WTC11 (cell line): ENCODE data around the gene STX8. TPM values are rescaled to one million over a fixed set of nuclear protein-coding genes. Genes with fewer than 3 reads are reported as not detected.

Source experiments
- ATAC-seq: fragments of 200-7000 bp; cut with Tn5 transposase; 2 replicates; pipeline ENCODE4 v1.10.0; 2021; ENCODE audit warnings: mild to moderate bottlenecking, moderate library complexity
- CTCF ChIA-PET: fragments of 300-600 bp; sonication (Branson Sonifier 250); formaldehyde crosslinking; loops from one replicate; lab custom pipeline; 2021; ENCODE audit warnings: antibody characterized with exemption; lab: Charles Lee
- POLR2A ChIA-PET: fragments of 350-600 bp; sonication (Branson Sonifier 250); formaldehyde crosslinking; loops from one replicate; lab custom pipeline; 2021; ENCODE audit warnings: antibody characterized with exemption; lab: Charles Lee
- DNase-seq: peaks from one replicate; pipeline ENCODE4 v3.0.0; 2021; ENCODE audit warnings: low spot score
- H3K27ac Mint-ChIP-seq: 2 replicates; pipeline ENCODE4 v1.8.0; 2021; ENCODE audit warnings: mixed read lengths
- H3K27me3 Mint-ChIP-seq: 2 replicates; pipeline ENCODE4 v1.8.0; 2021; ENCODE audit warnings: low read depth, mild to moderate bottlenecking, moderate library complexity, mixed read lengths
- H3K36me3 Mint-ChIP-seq: 2 replicates; pipeline ENCODE4 v1.8.0; 2021; ENCODE audit warnings: mixed read lengths
- H3K4me1 Mint-ChIP-seq: 2 replicates; pipeline ENCODE4 v1.8.0; 2022; ENCODE audit warnings: mixed read lengths
- H3K4me3 Mint-ChIP-seq: 2 replicates; pipeline ENCODE4 v1.8.0; 2021; ENCODE audit warnings: mild to moderate bottlenecking, moderate library complexity, mixed read lengths
- H3K9me3 Mint-ChIP-seq: 2 replicates; pipeline ENCODE4 v1.8.0; 2021; ENCODE audit warnings: mixed read lengths
- CREB1 ChIP-seq: sonication (generic); formaldehyde crosslinking; IDR thresholded peaks from 2 replicates; pipeline ENCODE4 v1.8.0; 2023; ENCODE audit warnings: mild to moderate bottlenecking, missing genetic modification reagents
- ESRRA ChIP-seq: sonication (generic); formaldehyde crosslinking; IDR thresholded peaks from 2 replicates; pipeline ENCODE4 v1.8.1; 2022; ENCODE audit warnings: mild to moderate bottlenecking, missing genetic modification reagents, borderline replicate concordance
- ETV6 ChIP-seq: sonication (generic); formaldehyde crosslinking; IDR thresholded peaks from 2 replicates; pipeline ENCODE4 v1.8.1; 2022; ENCODE audit warnings: mild to moderate bottlenecking, missing genetic modification reagents
- IRF2 ChIP-seq: sonication (generic); formaldehyde crosslinking; IDR thresholded peaks from 2 replicates; pipeline ENCODE4 v1.8.0; 2022; ENCODE audit warnings: low read depth, missing genetic modification reagents, borderline replicate concordance
- NFATC4 ChIP-seq: fragments of 250-450 bp; sonication (Bioruptor Pico); IDR thresholded peaks from 2 replicates; pipeline ENCODE4 v1.9.0; 2021; ENCODE audit warnings: mild to moderate bottlenecking
- NR2C2 ChIP-seq: sonication (generic); formaldehyde crosslinking; IDR thresholded peaks from 2 replicates; pipeline ENCODE4 v1.8.0; 2022; ENCODE audit warnings: mild to moderate bottlenecking, missing genetic modification reagents
- SMAD3 ChIP-seq: sonication (generic); formaldehyde crosslinking; IDR thresholded peaks from 2 replicates; pipeline ENCODE4 v1.8.0; 2022; ENCODE audit warnings: missing genetic modification reagents, mild to moderate bottlenecking, borderline replicate concordance
- ZBTB21 ChIP-seq: sonication (generic); formaldehyde crosslinking; IDR thresholded peaks from 2 replicates; pipeline ENCODE4 v1.8.1; 2023; ENCODE audit warnings: mild to moderate bottlenecking, missing genetic modification reagents, borderline replicate concordance
- ZNF138 ChIP-seq: sonication (generic); formaldehyde crosslinking; conservative IDR thresholded peaks from 2 replicates; pipeline ENCODE4 v1.8.1; 2022; ENCODE audit warnings: mild to moderate bottlenecking, moderate library complexity, missing genetic modification reagents
- ZNF219 ChIP-seq: sonication (generic); formaldehyde crosslinking; IDR thresholded peaks from 2 replicates; pipeline ENCODE4 v1.8.0; 2023; ENCODE audit warnings: missing genetic modification reagents, mild to moderate bottlenecking, borderline replicate concordance
- ZNF232 ChIP-seq: sonication (generic); formaldehyde crosslinking; IDR thresholded peaks from 2 replicates; pipeline ENCODE4 v1.8.0; 2022; ENCODE audit warnings: mild to moderate bottlenecking, missing genetic modification reagents
- ZNF263 ChIP-seq: sonication (generic); formaldehyde crosslinking; IDR thresholded peaks from 2 replicates; pipeline ENCODE4 v1.8.1; 2022; ENCODE audit warnings: low read depth, mild to moderate bottlenecking, moderate library complexity, missing genetic modification reagents
- ZNF396 ChIP-seq: fragments of 250-450 bp; sonication (Bioruptor Pico); IDR thresholded peaks from 2 replicates; pipeline ENCODE4 v1.8.0; 2021; ENCODE audit warnings: mild to moderate bottlenecking, moderate library complexity, borderline replicate concordance
- total RNA-seq: library from RNA; stranded (reverse); gene quantifications from 3 replicates; pipeline ENCODE4 v1.2.3, GENCODE V29; 2021
- TF ChIP-seq, protein P1 (sequence below): sonication (generic); formaldehyde crosslinking; IDR thresholded peaks from 2 replicates; pipeline ENCODE4 v1.8.0; 2023; ENCODE audit warnings: missing genetic modification reagents
- TF ChIP-seq, protein P2 (sequence below): sonication (generic); formaldehyde crosslinking; IDR thresholded peaks from 2 replicates; pipeline ENCODE4 v1.8.1; 2023; ENCODE audit warnings: mild to moderate bottlenecking, missing genetic modification reagents, moderate library complexity
- TF ChIP-seq, protein P3 (sequence below): fragments of 250-450 bp; sonication (Bioruptor Pico); IDR thresholded peaks from 2 replicates; pipeline ENCODE4 v1.9.0; 2021; ENCODE audit warnings: mild to moderate bottlenecking
- TF ChIP-seq, protein P4 (sequence below): sonication (generic); formaldehyde crosslinking; IDR thresholded peaks from 2 replicates; pipeline ENCODE4 v1.8.1; 2022; ENCODE audit warnings: mild to moderate bottlenecking, missing genetic modification reagents, moderate library complexity, borderline replicate concordance
- TF ChIP-seq, protein P5 (sequence below): sonication (generic); formaldehyde crosslinking; IDR thresholded peaks from 2 replicates; pipeline ENCODE4 v1.8.0; 2022; ENCODE audit warnings: mild to moderate bottlenecking, missing genetic modification reagents
- TF ChIP-seq, protein P6 (sequence below): sonication (generic); formaldehyde crosslinking; IDR thresholded peaks from 2 replicates; pipeline ENCODE4 v1.8.1; 2022; ENCODE audit warnings: missing genetic modification reagents, borderline replicate concordance
- TF ChIP-seq, protein P7 (sequence below): fragments of 250-450 bp; sonication (Bioruptor Pico); IDR thresholded peaks from 2 replicates; pipeline ENCODE4 v1.9.0; 2021; ENCODE audit warnings: moderate library complexity, mild to moderate bottlenecking, inconsistent platforms, borderline replicate concordance
- TF ChIP-seq, protein P8 (sequence below): fragments of 250-450 bp; sonication (Bioruptor Pico); IDR thresholded peaks from 2 replicates; pipeline ENCODE4 v1.8.0; 2021; ENCODE audit warnings: mild to moderate bottlenecking
- TF ChIP-seq, protein P9 (sequence below): sonication (generic); formaldehyde crosslinking; IDR thresholded peaks from 2 replicates; pipeline ENCODE4 v1.8.1; 2023; ENCODE audit warnings: mild to moderate bottlenecking, missing genetic modification reagents, moderate library complexity

Gene STX8
- total RNA-seq, 1 experiment from 2014 or later: 39.9 TPM

DNA sequence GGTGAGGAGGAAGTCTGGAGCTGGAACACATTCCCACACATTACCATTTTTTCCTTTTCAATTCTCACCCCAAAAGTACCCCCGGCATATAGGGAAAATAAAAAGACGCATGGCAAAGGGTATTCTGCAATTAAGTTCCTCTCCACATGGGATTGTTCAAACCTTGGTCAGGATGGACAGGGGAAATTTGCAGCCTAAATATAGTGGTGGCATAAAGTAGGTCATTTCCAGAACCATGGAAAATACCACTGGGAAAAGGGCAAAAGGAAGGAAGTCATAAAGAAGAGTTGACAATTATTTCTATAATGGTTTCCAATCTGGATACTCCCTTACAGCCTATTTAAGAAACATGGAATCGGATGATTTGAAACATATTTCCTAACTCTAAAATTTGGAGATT, 135.8 kb downstream of the STX8 start:
- ChIA-PET POLR2A (no interaction called here), CTCF (no interaction called here)
- Mint-ChIP-seq H3K9me3 (peaks cover 5% of the 10 kb centered on the region), H3K36me3 (peaks cover 8% of the 10 kb centered on the region), H3K27me3 (no peaks in the 10 kb centered on the region), H3K27ac (no peak overlapping the region), H3K4me1 (peaks cover 16% of the 10 kb centered on the region), H3K4me3 (no peak overlapping the region)
- TF ChIP-seq, protein P1, sequence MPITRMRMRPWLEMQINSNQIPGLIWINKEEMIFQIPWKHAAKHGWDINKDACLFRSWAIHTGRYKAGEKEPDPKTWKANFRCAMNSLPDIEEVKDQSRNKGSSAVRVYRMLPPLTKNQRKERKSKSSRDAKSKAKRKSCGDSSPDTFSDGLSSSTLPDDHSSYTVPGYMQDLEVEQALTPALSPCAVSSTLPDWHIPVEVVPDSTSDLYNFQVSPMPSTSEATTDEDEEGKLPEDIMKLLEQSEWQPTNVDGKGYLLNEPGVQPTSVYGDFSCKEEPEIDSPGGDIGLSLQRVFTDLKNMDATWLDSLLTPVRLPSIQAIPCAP (CRISPR knock-in tag): no peak
- TF ChIP-seq, protein P2, sequence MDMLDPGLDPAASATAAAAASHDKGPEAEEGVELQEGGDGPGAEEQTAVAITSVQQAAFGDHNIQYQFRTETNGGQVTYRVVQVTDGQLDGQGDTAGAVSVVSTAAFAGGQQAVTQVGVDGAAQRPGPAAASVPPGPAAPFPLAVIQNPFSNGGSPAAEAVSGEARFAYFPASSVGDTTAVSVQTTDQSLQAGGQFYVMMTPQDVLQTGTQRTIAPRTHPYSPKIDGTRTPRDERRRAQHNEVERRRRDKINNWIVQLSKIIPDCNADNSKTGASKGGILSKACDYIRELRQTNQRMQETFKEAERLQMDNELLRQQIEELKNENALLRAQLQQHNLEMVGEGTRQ (CRISPR knock-in tag): no peak
- no peak for TF ChIP-seq ZNF396 (CRISPR knock-in tag)
- no peak for TF ChIP-seq ZNF138 (CRISPR knock-in tag)
- TF ChIP-seq, protein P3, sequence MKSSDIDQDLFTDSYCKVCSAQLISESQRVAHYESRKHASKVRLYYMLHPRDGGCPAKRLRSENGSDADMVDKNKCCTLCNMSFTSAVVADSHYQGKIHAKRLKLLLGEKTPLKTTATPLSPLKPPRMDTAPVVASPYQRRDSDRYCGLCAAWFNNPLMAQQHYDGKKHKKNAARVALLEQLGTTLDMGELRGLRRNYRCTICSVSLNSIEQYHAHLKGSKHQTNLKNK (CRISPR knock-in tag): no peak
- TF ChIP-seq IRF2 (CRISPR knock-in tag): no peak
- TF ChIP-seq, protein P4, sequence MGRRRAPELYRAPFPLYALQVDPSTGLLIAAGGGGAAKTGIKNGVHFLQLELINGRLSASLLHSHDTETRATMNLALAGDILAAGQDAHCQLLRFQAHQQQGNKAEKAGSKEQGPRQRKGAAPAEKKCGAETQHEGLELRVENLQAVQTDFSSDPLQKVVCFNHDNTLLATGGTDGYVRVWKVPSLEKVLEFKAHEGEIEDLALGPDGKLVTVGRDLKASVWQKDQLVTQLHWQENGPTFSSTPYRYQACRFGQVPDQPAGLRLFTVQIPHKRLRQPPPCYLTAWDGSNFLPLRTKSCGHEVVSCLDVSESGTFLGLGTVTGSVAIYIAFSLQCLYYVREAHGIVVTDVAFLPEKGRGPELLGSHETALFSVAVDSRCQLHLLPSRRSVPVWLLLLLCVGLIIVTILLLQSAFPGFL: no peak
- TF ChIP-seq, protein P5, sequence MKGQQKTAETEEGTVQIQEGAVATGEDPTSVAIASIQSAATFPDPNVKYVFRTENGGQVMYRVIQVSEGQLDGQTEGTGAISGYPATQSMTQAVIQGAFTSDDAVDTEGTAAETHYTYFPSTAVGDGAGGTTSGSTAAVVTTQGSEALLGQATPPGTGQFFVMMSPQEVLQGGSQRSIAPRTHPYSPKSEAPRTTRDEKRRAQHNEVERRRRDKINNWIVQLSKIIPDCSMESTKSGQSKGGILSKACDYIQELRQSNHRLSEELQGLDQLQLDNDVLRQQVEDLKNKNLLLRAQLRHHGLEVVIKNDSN (CRISPR knock-in tag): no peak
- DNase-seq (no peak), ATAC-seq (no peak)

DNA sequence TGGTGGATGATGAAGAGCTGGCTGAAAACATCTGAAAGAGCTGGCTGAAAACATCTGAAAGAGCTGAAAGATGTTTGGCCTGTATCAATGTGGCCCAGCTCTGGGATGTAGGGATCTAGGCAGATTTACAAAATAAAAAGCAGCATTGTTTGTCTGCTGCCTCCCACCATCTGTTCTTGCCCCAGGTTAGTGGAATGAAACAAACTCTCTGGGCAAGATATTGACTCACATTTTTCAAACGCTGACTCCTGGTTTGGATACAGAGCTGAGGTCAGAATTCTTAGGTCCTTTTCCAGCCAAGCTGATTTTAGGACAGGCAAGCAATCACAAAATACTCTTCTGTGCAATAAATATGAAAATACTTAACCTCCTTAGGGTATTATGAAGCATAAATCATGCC, 139.0 kb downstream of the STX8 start:
- ChIA-PET POLR2A (no interaction called here), CTCF (interaction anchor here (1.0 to 1.3 kb wide), 3 partner anchors 86 to 145 kb away, joined by 3 read pairs; no protein-coding TSS in a partner anchor)
- Mint-ChIP-seq H3K27me3 (no peaks in the 10 kb centered on the region), H3K27ac (peak overlapping the region; percentile 15; the same call in 1 of the 2 replicates), H3K9me3 (no peaks in the 10 kb centered on the region), H3K36me3 (peaks cover 3% of the 10 kb centered on the region), H3K4me1 (peaks cover 12% of the 10 kb centered on the region), H3K4me3 (no peak overlapping the region)
- ATAC-seq (no peak), DNase-seq (no peak)
- TF ChIP-seq, protein P6, sequence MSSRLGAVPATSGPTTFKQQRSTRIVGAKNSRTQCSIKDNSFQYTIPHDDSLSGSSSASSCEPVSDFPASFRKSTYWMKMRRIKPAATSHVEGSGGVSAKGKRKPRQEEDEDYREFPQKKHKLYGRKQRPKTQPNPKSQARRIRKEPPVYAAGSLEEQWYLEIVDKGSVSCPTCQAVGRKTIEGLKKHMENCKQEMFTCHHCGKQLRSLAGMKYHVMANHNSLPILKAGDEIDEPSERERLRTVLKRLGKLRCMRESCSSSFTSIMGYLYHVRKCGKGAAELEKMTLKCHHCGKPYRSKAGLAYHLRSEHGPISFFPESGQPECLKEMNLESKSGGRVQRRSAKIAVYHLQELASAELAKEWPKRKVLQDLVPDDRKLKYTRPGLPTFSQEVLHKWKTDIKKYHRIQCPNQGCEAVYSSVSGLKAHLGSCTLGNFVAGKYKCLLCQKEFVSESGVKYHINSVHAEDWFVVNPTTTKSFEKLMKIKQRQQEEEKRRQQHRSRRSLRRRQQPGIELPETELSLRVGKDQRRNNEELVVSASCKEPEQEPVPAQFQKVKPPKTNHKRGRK: no peak
- TF ChIP-seq IRF2 (CRISPR knock-in tag) (no peak), ESRRA (CRISPR knock-in tag) (no peak), NFATC4 (no peak), ZNF138 (CRISPR knock-in tag) (no peak), ZNF219 (CRISPR knock-in tag) (no peak)

DNA sequence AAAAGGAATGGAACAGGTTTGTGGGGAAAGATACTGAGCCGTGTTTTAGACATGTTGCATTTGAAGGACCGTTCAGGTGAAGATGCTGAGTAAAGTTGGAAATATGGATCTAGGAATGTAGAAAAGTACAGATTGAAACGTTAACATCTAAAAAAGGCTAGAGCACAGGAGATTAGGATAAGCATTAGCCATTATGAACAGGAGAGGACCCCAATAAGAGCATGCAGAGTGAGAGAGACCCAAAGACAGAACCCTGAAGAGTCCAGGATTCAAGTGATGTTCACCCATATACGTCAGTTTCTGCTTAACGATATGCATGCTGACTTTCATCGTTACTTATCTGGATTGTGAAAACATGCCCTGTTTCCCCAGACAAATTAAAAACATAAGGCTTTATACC, 140.5 kb downstream of the STX8 start:
- Mint-ChIP-seq H3K9me3 (peaks cover 3% of the 10 kb centered on the region), H3K4me1 (peaks cover 12% of the 10 kb centered on the region), H3K4me3 (no peak overlapping the region), H3K36me3 (no peaks in the 10 kb centered on the region), H3K27ac (no peak overlapping the region), H3K27me3 (no peaks in the 10 kb centered on the region)
- no peak for ATAC-seq
- no peak for DNase-seq
- ChIA-PET CTCF (interaction anchor here (0.6 to 1.2 kb wide), 3 partner anchors 10 to 87 kb away, joined by 3 to 5 read pairs (median 5); no protein-coding TSS in a partner anchor), POLR2A (no interaction called here)
- TF ChIP-seq, protein P7, sequence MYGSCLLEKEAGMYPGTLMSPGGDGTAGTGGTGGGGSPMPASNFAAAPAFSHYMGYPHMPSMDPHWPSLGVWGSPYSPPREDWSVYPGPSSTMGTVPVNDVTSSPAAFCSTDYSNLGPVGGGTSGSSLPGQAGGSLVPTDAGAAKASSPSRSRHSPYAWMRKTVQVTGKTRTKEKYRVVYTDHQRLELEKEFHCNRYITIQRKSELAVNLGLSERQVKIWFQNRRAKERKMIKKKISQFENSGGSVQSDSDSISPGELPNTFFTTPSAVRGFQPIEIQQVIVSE (CRISPR knock-in tag): no peak
- TF ChIP-seq CREB1 (CRISPR knock-in tag) (no peak), ZNF232 (CRISPR knock-in tag) (no peak), ZBTB21 (CRISPR knock-in tag) (no peak), ETV6 (CRISPR knock-in tag) (no peak), SMAD3 (CRISPR knock-in tag) (no peak), ESRRA (CRISPR knock-in tag) (no peak), ZNF263 (CRISPR knock-in tag) (no peak), NR2C2 (CRISPR knock-in tag) (no peak)
- TF ChIP-seq, protein P8, sequence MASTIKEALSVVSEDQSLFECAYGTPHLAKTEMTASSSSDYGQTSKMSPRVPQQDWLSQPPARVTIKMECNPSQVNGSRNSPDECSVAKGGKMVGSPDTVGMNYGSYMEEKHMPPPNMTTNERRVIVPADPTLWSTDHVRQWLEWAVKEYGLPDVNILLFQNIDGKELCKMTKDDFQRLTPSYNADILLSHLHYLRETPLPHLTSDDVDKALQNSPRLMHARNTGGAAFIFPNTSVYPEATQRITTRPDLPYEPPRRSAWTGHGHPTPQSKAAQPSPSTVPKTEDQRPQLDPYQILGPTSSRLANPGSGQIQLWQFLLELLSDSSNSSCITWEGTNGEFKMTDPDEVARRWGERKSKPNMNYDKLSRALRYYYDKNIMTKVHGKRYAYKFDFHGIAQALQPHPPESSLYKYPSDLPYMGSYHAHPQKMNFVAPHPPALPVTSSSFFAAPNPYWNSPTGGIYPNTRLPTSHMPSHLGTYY (CRISPR knock-in tag): no peak
- TF ChIP-seq, protein P4: no peak
- TF ChIP-seq, protein P9, sequence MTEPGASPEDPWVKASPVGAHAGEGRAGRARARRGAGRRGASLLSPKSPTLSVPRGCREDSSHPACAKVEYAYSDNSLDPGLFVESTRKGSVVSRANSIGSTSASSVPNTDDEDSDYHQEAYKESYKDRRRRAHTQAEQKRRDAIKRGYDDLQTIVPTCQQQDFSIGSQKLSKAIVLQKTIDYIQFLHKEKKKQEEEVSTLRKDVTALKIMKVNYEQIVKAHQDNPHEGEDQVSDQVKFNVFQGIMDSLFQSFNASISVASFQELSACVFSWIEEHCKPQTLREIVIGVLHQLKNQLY (CRISPR knock-in tag): no peak
